GM08714 (cell line): ENCODE data around the gene RASGEF1C.

ENCODE experiments used
- H3K4me3 ChIP-seq: fragments of 200-500 bp; sonication (Bioruptor generic); 2 replicates; pipeline ENCODE4 v1.5.1; 2014; ENCODE audit warnings: mild to moderate bottlenecking, low read length, inconsistent platforms
- ZNF274 ChIP-seq: IDR thresholded peaks from 2 replicates; pipeline ENCODE4 v1.6.1; 2012; ENCODE audit warnings: mild to moderate bottlenecking, low read depth, low read length

Gene RASGEF1C

DNA sequence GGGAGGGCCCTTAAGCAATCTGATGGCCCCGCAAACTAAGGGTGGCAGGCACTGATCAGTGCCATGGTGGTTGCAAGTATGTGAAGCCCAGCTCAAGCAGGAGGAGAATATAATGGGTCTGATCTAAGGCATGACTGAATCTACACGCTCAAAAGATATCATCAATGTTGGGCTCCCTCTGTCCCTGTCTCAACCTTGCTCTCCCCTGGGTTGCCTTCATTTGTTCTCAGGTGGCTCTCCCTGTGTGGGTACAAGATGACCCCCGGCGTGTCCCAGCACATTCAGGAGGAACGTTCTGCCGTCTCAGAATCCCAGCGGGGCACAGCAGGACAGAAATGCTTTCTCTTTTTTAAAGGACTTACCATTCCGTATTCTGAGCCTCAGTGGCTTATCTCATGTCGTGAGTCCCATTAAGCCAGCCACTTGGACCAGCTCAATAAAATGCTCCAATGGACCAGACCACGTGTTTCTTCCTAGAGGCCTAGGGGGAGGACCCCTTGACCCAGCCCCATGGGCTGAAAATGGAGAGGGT, 125.4 kb downstream of the RASGEF1C start:
- TF ChIP-seq ZNF274 = no peak
- no peak overlapping the region for H3K4me3 ChIP-seq

DNA sequence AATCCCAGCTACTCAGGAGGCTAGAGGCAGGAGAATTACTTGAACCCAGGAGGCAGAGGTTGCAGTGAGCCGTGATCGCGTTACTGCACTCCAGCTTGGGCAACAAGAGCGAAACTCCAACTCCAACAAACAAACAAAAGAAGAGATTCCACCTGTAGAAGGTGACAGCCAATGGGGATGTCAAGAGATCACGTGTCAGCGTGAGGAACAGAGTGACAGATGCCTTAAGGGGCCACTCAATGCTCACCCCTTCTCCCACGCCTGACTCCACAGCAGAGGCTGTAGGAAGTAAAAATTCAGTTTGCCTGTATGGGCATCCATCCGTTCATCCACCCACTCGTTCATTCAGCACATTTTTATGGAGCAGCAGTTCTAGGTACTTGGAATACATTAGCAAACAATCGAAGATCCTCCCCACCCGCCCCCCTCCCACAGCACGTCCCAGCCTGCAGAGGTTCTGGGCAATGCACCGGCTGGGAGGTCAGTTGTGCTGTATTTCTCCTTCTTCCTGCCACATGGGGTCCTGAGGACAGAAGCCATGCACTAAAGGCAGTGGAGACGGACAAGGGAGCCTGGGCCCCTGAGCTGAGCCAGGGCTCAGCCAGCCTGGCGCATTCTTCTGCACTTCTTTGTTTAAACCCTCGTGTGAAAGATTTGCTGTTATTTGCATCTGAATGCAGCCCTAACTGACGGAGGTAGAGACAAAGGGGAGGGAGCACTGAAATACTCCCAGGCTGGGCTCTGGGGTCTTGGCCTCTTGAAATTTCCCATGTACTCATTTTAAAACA, 126.2 kb downstream of the RASGEF1C start:
- no peak overlapping the region for H3K4me3 ChIP-seq
- TF ChIP-seq ZNF274 = no peak

DNA sequence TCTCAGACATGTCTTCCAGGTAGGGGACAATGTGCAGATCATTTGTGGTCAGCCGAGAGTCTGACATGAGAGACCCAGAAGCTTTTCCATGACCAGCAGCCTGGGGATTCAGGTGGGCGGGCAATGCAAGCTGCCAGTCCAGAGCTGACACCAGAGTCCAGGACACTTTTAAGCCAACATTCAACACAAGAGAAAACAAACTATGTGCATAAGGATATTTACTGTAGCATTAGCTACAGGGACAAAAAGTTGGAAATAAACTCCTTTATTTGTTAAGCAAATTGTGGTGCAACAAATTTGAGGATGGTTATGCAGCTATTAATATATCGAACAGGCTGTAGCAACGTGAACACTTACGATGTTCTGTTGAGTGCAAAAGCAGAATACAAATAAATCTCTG, 127.5 kb downstream of the RASGEF1C start:
- no peak overlapping the region for H3K4me3 ChIP-seq
- no peak for TF ChIP-seq ZNF274

DNA sequence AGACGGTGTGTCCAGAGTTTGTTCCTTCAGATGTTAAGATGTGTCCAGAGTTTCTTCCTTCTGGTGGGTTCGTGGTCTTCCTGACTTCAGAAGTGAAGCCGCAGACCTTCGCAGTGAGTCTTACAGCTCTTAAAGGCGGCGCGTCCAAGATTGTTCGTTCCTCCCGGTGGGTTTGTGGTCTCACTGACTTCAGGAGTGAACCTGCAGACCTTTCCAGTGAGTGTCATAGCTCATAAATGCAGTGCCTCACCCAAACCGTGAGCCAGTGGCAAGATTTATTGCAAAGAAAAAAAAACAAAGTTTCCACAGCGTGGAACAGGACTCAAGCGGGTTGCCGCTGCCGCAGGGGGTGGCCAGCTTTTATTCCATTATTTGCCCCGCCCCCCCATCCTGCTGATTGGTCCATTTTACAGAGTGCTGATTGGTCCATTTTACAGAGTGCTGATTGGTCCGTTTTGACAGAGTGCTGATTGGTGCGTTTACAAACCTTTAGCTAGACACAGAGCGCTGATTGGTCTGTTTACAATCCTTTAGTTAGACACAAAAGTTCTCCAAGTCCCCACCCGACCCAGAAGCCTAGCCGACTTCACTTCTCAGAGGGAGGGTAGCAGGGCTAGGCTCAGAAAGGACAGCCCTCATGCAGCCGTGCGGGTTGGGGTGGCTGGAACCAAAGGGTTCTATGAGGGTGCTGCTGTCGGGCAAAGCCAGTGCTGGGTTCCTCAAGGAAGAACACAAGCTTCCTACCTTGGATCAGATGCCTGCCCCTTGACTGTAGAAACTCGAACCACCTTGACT, 128.3 kb downstream of the RASGEF1C start:
- no peak for TF ChIP-seq ZNF274
- no peak overlapping the region for H3K4me3 ChIP-seq

DNA sequence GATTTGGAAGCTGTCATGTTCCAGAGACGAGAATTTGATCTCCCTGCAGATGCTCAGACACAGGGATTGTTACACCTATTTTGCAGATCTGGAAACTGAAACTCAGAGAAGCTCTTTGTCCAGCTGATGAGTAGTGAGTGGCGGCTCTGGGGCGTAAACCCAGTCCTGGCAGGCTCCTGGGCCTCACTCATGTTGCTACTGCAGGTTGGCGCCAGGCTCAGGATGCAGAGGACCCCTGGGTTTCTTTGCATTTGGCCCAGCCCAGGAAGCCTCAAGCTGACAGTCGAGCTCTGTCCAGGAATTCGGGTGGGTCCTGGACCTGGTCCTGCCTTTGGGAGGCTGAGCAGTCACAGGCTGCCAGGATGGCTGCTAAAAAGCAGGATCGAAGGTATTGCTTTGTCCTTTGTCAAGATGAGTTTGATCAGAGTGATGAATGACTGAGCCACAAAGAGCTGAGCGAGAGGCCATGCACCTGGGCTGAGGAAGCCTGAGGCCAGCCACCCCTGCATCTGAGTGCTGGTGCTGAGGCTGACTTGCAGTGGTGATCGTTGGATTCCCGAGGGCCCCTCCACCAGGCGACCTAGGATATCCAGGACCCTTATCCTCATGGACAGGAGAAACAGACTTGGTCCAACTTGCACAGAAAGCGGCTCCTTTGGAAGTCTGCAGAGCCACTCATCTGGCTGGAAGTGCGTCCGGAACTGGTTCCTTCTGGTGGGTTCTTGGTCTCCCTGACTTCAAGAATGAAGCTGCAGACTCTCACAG, 129.1 kb downstream of the RASGEF1C start:
- TF ChIP-seq ZNF274 = no peak
- H3K4me3 ChIP-seq = no peak overlapping the region

DNA sequence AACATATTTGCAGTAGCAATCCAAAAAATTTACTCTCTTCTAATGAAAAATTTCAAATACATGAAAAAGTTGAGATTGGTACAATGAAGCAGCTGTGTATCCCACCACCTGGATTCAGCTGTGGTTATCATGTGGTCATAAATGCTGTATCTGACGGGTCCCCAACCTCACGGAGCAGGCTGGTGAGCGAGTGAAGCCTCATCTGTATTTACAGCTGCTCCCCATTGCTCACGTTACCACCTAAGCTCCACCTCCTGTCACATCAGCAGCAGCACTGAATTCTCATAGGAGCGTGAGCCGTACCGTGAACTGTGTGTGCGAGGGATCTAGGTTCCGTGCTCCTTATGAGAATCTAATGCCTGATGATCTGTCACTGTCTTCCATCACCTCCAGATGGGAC, 130.7 kb downstream of the RASGEF1C start:
- TF ChIP-seq ZNF274 = no peak
- no peak overlapping the region for H3K4me3 ChIP-seq

DNA sequence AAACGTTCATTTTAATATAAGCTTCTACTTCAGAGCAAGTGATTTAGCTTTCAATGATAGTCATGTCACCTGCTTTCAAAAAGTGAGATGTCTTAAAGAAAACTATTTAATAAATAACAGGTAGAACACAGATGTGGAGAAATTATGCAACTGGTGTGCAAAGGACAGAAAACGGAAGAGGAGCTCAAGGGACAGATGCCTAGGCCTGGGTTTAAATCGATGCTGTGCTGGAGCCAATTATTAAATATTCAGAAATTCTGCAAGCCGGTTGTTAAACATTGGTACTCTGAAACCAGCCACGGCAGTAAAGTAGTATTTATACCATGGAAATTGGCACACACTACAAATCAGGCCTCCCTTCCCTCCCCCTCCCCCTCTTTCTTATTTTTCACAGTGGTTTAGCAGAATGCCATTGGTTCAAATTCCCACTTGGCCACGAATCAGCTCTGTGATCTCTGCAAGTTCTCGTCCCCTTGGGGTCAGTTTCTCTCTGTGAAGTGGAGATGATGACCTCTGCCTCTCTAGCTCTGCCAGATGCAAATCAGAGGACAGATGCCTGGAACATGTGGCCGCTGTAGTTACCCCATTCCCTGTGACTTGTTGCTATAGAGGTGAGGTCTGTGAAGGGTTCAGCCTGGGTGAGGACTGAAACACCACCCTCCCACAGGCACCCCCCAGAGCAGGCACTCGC, 131.3 kb downstream of the RASGEF1C start:
- TF ChIP-seq ZNF274 = no peak
- no peak overlapping the region for H3K4me3 ChIP-seq

DNA sequence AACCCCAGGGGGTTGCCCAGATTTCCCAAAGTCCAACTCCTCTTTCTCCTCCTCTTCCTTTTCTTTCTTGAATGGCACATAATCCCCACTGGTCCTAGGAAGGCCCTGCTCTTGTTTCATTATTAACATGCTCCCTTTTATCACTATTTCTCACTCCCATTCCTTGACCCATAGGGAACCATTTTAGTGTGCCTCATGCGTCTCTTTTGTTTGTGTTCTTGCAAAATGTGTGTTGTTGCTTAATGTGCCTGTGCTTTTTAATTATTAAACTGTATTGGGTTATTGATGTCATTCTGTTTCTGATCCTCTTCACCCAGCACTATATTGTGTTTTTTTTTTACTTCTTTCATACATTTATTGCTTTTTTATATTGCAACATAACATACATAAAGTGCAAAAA, 133.3 kb downstream of the RASGEF1C start:
- H3K4me3 ChIP-seq = no peak overlapping the region
- no peak for TF ChIP-seq ZNF274

DNA sequence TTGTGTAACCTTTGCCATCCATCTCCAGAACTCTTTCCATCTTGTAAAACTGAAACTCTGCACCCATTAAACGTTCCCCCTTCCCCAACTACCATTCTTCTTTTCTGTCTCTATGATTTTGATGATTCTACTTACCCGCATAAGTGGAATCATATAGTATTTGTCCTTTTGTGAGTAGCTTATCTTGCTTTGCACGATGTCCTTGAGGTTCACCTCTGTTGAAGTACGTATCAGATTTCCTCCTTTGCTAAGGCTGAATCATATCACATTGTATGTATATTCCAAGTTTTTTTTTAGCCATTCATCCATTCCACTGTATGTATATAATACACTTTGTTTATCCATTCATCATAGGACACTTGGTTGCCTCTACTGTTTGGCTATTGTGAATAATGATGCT, 134.5 kb downstream of the RASGEF1C start:
- TF ChIP-seq ZNF274 = no peak
- H3K4me3 ChIP-seq = no peak overlapping the region

DNA sequence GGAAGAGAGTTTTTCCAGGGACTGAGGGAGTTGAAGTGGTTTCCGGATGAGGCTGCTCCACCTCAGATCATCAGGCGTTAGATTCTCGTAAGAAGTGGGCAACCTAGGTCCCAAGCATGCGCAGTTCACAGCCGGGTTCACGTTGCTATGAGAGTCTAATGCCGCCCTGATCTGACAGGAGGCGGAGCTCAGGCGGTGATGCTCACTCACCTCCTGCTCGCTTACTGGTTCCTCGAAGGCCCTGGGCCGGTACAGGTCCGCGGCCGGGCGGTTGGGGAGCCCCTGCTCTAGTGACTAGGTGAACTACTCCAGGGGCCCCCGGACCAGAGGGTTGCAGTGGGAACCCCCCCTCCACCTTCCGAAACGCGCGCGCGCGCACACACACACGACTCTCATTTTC, 136.5 kb downstream of the RASGEF1C start:
- H3K4me3 ChIP-seq = no peak overlapping the region
- no peak for TF ChIP-seq ZNF274

DNA sequence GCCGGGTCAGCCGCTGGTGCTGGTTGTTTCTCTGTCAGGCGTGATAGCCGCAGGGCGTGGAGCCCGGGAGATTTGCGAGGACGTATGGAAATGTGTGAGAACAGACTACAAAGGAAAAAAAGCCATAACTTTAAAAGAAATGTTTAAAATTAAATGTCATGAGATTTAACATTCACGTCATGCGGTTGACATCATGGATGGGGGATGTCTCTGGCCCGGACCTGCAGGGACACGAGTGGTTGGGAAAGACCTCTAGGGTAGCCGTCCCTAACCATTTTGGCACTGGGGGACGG, 136.8 kb downstream of the RASGEF1C start:
- H3K4me3 ChIP-seq = no peak overlapping the region; the same call in 1 of the 2 replicates

DNA sequence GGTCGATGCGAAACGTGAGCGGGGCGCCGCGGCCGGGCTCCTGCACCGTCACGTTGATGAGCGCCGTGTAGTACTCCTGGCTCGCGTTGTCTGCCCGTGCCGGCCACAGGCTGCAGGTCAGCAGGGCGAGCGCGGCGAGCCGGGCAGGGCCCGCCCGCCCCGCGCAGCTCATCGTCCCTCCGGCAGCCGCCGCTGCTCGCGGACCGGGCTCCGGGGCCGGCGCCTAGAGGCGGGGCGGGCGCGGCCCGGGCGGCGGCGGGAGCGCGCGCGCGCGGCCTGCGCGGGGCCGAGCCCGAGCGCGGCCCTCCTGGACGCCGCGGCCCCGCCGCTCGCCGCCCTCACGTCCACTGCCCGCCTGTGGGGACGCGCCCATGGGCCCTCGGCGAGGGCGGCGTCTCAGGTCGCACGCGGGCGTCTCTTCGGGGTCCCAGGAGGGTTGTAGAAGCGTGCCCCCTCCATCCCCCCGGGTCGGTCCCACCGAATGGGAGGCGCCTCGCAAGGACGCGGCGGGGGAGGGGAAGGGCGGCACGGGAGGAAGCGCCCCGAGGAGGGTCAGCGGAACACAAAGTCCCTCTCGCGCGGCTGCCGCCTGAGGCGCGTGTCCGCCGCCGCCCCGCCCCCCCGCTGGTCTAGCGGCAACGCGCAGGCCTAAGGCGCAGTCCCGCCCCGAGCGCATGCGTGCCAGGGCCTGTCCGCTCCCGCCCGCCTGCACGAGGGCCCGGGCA, 137.3 kb downstream of the RASGEF1C start, which contains the start of gene RNF130:
Gene RNF130 (minus strand): TSS at position 229 of the 725 bp plus-strand sequence. CDS start 57 bp downstream, at position 172.
- peak within 1 kb of the TSS; percentile 59 for H3K4me3 ChIP-seq

More for the DNA sequence above, 136.8 kb downstream of the RASGEF1C start:
- no peak for TF ChIP-seq ZNF274

More for the DNA sequence above, 137.3 kb downstream of the RASGEF1C start, which contains the start of gene RNF130:
- TF ChIP-seq ZNF274 = no peak
